Gastrocnemius medialis (tissue), 4 donors: Measurements from ENCODE around the gene LYL1.

Experiments used
- CTCF ChIP-seq, 5 experiments: fragments of 450-650 bp in 3 of 5; fragments of 200-600 bp in 2 of 5; sonication (generic) in 2 of 5; IDR thresholded peaks in 4 of 5; conservative IDR thresholded peaks in 1 of 5; 1 replicate in 4 of 5; 2 replicates in 1 of 5; pipeline ENCODE4 v1.5.1; 2016 to 2019; ENCODE audit warnings: antibody characterized with exemption in 5 of 5, mild to moderate bottlenecking in 3 of 5, moderate library complexity in 3 of 5
- POLR2A ChIP-seq, 2 donors: fragments of 450-650 bp; IDR thresholded peaks; one replicate each; pipeline ENCODE4 v1.6.1; 2017; ENCODE audit warnings: antibody characterized with exemption in 2 of 2, mild to moderate bottlenecking in 2 of 2, moderate library complexity in 2 of 2

DNA sequence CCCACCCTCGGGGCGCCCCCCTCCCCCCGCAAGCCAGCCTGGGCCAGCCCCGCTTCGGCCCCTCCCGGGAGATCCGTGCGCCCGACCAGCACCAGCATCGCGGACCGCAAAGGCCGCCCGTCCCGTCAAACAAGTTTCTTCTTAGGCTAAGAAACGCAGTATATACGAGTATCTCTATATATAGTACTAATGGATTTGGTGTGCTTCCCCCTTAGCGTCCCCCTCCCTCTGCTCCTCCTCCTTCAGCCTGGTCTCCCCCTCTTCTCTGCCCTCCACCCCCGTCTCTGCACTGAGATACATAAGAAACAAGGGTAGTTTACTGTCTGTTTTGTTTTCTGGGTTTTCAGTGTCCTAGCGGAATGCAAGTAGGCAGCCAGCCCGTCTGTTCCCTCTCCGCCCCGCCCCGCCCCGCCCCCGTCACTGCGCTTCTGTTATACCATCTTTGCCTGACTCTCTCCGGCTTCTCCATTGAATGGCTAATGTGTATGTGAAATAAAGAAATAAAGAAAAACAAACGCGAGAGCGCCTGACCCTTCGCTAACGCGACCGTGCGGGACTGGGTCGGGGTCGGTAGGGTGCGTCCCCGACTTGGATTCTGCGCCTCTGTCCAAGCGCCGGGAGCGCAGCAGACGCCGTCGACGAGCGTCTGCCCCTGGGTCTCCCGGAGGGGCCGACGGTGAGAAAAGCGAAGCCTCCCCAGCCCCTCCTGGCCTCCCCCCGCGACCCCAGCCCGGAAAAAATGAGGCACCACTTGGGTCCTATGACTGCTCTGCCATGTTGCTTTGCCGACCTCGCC is 4.2 kb downstream of the LYL1 start:
- TF ChIP-seq CTCF (IDR thresholded peaks at IDR 0.05 in 4 of 5, conservative IDR thresholded peaks at IDR 0.05 in 1 of 5), result no peak
- TF ChIP-seq POLR2A (IDR thresholded peaks at IDR 0.05), result no peak
